ELR (cell line): Measurements from ENCODE around the gene CIB2.
A peak's percentile ranks its signal among the peaks of the same experiment; 100 is the strongest.

ENCODE experiments used
- DNase-seq: peaks from one replicate; pipeline ENCODE4 v3.0.0-alpha.2; 2015; ENCODE audit warnings: low read depth

Gene CIB2

GRCh38 chr15:78107471-78107870 is 23.8 kb downstream of the CIB2 start:
- DNase-seq = no peak

GRCh38 chr15:78105476-78106241 is 25.6 kb downstream of the CIB2 start:
- DNase-seq = peak; percentile 36

GRCh38 chr15:78104566-78105475 is 26.4 kb downstream of the CIB2 start:
- no peak for DNase-seq

- DNase-seq = no peak
Observed at GRCh38 chr15:78104119-78104479, 27.1 kb downstream of the CIB2 start.

GRCh38 chr15:78103406-78104118 is 27.7 kb downstream of the CIB2 start:
- DNase-seq = no peak

- no peak for DNase-seq
Observed at GRCh38 chr15:78102741-78103140, 28.5 kb downstream of the CIB2 start.

- no peak for DNase-seq
Observed at GRCh38 chr15:78102211-78102610, 29.0 kb downstream of the CIB2 start.

- DNase-seq = no peak
Observed at GRCh38 chr15:78101423-78102105, 29.7 kb downstream of the CIB2 start.

- DNase-seq = no peak
Observed at GRCh38 chr15:78100886-78101285, 30.4 kb downstream of the CIB2 start.

- DNase-seq = no peak
Observed at GRCh38 chr15:78098131-78098755, 33.0 kb downstream of the CIB2 start.

GRCh38 chr15:78097667-78098066 is 33.6 kb downstream of the CIB2 start:
- no peak for DNase-seq

GRCh38 chr15:78093242-78094020 is 37.8 kb downstream of the CIB2 start:
- peak; percentile 32 for DNase-seq

- no peak for DNase-seq
Observed at GRCh38 chr15:78092261-78093041, 38.8 kb downstream of the CIB2 start, which contains the start of gene SH2D7. Gene SH2D7, plus strand, starts transcription at chr15:78092561. Its CDS starts 24 bp downstream, at chr15:78092585.

- no peak for DNase-seq
Observed at GRCh38 chr15:78090422-78091063, 40.7 kb downstream of the CIB2 start.

GRCh38 chr15:78088773-78089080 is 42.5 kb downstream of the CIB2 start:
- no peak for DNase-seq

- DNase-seq = no peak
Observed at GRCh38 chr15:78087951-78088772, 43.1 kb downstream of the CIB2 start.

- DNase-seq = no peak
Observed at GRCh38 chr15:78085928-78086327, 45.3 kb downstream of the CIB2 start.

- no peak for DNase-seq
Observed at GRCh38 chr15:78084449-78084750, 46.8 kb downstream of the CIB2 start.
